Effector memory CD4-positive, alpha-beta T cell (primary cell): ENCODE results near the gene MSL3B.

Source experiments
- DNase-seq, 3 donors: peaks; one replicate each; pipeline ENCODE4 v3.0.0-alpha.2; 2020
- H3K27ac ChIP-seq: 2 replicates; pipeline ENCODE4 v1.7.0; 2013; ENCODE audit warnings: mild to moderate bottlenecking, low read length, moderate library complexity; ENCODE audit not compliant: insufficient read depth, poor library complexity, severe bottlenecking
- H3K27me3 ChIP-seq: replicated peaks from 2 replicates; pipeline ENCODE4 v1.7.0; 2013; ENCODE audit warnings: mild to moderate bottlenecking, low read length; ENCODE audit not compliant: insufficient read depth, control insufficient read depth, poor library complexity, severe bottlenecking
- H3K36me3 ChIP-seq: 2 replicates; pipeline ENCODE4 v1.7.0; 2013; ENCODE audit warnings: mild to moderate bottlenecking, low read length, moderate library complexity; ENCODE audit not compliant: control insufficient read depth, insufficient read depth
- H3K4me1 ChIP-seq: 2 replicates; pipeline ENCODE4 v1.7.0; 2013; ENCODE audit warnings: low read length, mild to moderate bottlenecking; ENCODE audit not compliant: control insufficient read depth, insufficient read depth, poor library complexity, severe bottlenecking
- H3K4me3 ChIP-seq: 2 replicates; pipeline ENCODE4 v1.7.0; 2013; ENCODE audit warnings: low read length, low read depth, mild to moderate bottlenecking; ENCODE audit not compliant: insufficient read depth, poor library complexity, severe bottlenecking
- H3K9me3 ChIP-seq: 2 replicates; pipeline ENCODE4 v1.7.0; 2013; ENCODE audit warnings: mild to moderate bottlenecking, low read length, moderate library complexity; ENCODE audit not compliant: control insufficient read depth

MSL3B gene

GRCh38 chr2:233819884-233820773, 48.1 kb downstream of the MSL3B start:
- no peaks in the 10 kb centered on the region for H3K9me3 ChIP-seq
- no peaks in the 10 kb centered on the region for H3K4me1 ChIP-seq
- H3K27ac ChIP-seq: no peak overlapping the region
- H3K27me3 ChIP-seq: no peaks in the 10 kb centered on the region
- no peaks in the 10 kb centered on the region for H3K36me3 ChIP-seq
- DNase-seq: no peak
- H3K4me3 ChIP-seq: no peak overlapping the region

- Histone ChIP-seq H3K9me3 (no peaks in the 10 kb centered on the region), H3K27me3 (no peaks in the 10 kb centered on the region), H3K4me1 (no peaks in the 10 kb centered on the region), H3K4me3 (no peak overlapping the region), H3K36me3 (no peaks in the 10 kb centered on the region), H3K27ac (no peak overlapping the region)
- no peak for DNase-seq
These were observed 49.3 kb downstream of the MSL3B start for GRCh38 chr2:233818639-233819621.

- Histone ChIP-seq H3K4me1 (no peaks in the 10 kb centered on the region), H3K36me3 (no peaks in the 10 kb centered on the region), H3K27ac (no peak overlapping the region), H3K27me3 (no peaks in the 10 kb centered on the region), H3K9me3 (no peaks in the 10 kb centered on the region), H3K4me3 (no peak overlapping the region)
- DNase-seq: no peak
These were observed 50.1 kb downstream of the MSL3B start for GRCh38 chr2:233817995-233818638.

GRCh38 chr2:233817361-233817911, 50.8 kb downstream of the MSL3B start:
- Histone ChIP-seq H3K27me3 (no peaks in the 10 kb centered on the region), H3K9me3 (no peaks in the 10 kb centered on the region), H3K4me1 (no peaks in the 10 kb centered on the region), H3K27ac (no peak overlapping the region), H3K4me3 (no peak overlapping the region), H3K36me3 (no peaks in the 10 kb centered on the region)
- no peak for DNase-seq

- Histone ChIP-seq H3K27ac (no peak overlapping the region), H3K27me3 (no peaks in the 10 kb centered on the region), H3K4me1 (no peaks in the 10 kb centered on the region), H3K36me3 (no peaks in the 10 kb centered on the region), H3K9me3 (no peaks in the 10 kb centered on the region), H3K4me3 (no peak overlapping the region)
- no peak for DNase-seq
These were observed 51.4 kb downstream of the MSL3B start for GRCh38 chr2:233816771-233817170.

- Histone ChIP-seq H3K4me3 (no peak overlapping the region), H3K27ac (no peak overlapping the region), H3K27me3 (no peaks in the 10 kb centered on the region), H3K4me1 (no peaks in the 10 kb centered on the region), H3K36me3 (no peaks in the 10 kb centered on the region), H3K9me3 (no peaks in the 10 kb centered on the region)
- DNase-seq: no peak
These were observed 51.9 kb downstream of the MSL3B start for GRCh38 chr2:233816334-233816733.

GRCh38 chr2:233815861-233816260, 52.3 kb downstream of the MSL3B start:
- H3K4me1 ChIP-seq: no peaks in the 10 kb centered on the region
- no peak overlapping the region for H3K27ac ChIP-seq
- H3K4me3 ChIP-seq: no peak overlapping the region
- no peak for DNase-seq
- H3K36me3 ChIP-seq: no peaks in the 10 kb centered on the region
- H3K27me3 ChIP-seq: no peaks in the 10 kb centered on the region
- H3K9me3 ChIP-seq: no peaks in the 10 kb centered on the region
